ENCODE measurements around the gene GNL2. TPM values are rescaled to one million over a fixed set of nuclear protein-coding genes. Genes with fewer than 3 reads are reported as not detected.
"Not testable (repeated sequence)": the region's sequence is repeated elsewhere in the genome, so short reads cannot be mapped to it uniquely, and the experiment has no call there.

Gene GNL2
- total and polyA plus RNA-seq, 2 experiments from 2014 or later: 39.3 to 65.4 TPM

DNA sequence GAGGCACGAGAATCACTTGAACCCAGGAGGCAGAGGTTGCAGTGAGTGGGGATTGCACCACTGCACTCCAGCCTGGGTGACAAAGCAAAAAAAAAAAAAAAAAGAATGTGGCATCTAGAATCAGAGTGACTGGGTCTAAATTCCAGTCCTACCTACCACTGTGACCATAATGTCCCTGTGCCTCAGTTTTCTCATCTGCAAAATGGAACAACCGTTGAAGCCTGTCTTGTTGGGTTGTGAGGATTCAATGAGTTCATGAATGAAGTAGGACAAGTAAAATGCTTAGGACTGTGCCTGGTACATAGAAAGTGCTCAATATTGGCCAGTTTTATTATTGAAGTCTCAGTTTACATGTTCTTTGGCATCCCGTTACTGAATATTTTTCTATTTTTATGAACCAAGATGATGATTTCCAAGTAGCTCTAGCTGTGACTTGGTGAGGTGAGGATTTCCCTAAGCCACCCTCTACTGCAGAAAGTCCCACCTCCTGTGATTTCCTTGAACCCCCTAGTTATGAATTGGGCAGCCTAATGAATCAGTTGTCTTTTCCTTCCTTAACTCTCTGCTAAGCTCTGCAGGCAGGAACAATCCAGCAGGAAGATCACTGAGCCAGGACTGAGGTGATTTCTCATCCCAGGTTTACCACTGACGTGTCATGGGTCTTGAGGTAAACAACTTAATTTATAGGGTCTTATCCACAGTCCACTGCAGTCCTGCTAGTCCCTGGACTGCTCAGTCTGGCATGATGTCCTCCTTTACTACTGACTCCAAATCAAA lies 62.2 kb downstream of the GNL2 start:
- DNase-seq: no peak
- no peak overlapping the region for H3K4me2 ChIP-seq (ENCODE audit: unreplicated experiment)
- H3K4me3 ChIP-seq: no peak overlapping the region
- H3K9me2 ChIP-seq (ENCODE audit: insufficient read depth): no peaks in the 10 kb centered on the region
- TF ChIP-seq EZH2 (IDR thresholded peaks at IDR 0.05; ENCODE audit: insufficient read depth, poor library complexity, severe bottlenecking): no peak
- no peak for TF ChIP-seq EZH2phosphoT487 (IDR thresholded peaks at IDR 0.05; ENCODE audit: insufficient read depth, low read depth)
- H3K27me3 ChIP-seq (replicated peaks; ENCODE audit: insufficient read depth): no peaks in the 10 kb centered on the region
- H3K27ac ChIP-seq: peak overlapping the region; percentile 85
- peaks cover 36% of the 10 kb centered on the region for H3K79me2 ChIP-seq (ENCODE audit: insufficient read depth)
- H3K9me3 ChIP-seq (ENCODE audit: low read depth): no peaks in the 10 kb centered on the region
- H4K20me1 ChIP-seq (ENCODE audit: insufficient read depth): no peaks in the 10 kb centered on the region
- peaks cover 16% of the 10 kb centered on the region for H3K36me3 ChIP-seq (ENCODE audit: low read depth)
- peaks cover 32% of the 10 kb centered on the region for H3F3A ChIP-seq (ENCODE audit: insufficient read depth)
- 95 to 98% methylated on average over 4 of the region's 4 CpGs for WGBS, 2 experiments (ENCODE audit: low coverage in 1 of 2, low lambda C conversion rate in 2 of 2, missing lambda C conversion rate in 2 of 2)
- in situ Hi-C loops (cut with MboI): no loop called here
- no peak overlapping the region for H2AFZ ChIP-seq
- H3K4me1 ChIP-seq (ENCODE audit: insufficient read depth): peaks cover 19% of the 10 kb centered on the region
- H3K9ac ChIP-seq: peak overlapping the region; percentile 34; the same call in 1 of the 2 replicates

DNA sequence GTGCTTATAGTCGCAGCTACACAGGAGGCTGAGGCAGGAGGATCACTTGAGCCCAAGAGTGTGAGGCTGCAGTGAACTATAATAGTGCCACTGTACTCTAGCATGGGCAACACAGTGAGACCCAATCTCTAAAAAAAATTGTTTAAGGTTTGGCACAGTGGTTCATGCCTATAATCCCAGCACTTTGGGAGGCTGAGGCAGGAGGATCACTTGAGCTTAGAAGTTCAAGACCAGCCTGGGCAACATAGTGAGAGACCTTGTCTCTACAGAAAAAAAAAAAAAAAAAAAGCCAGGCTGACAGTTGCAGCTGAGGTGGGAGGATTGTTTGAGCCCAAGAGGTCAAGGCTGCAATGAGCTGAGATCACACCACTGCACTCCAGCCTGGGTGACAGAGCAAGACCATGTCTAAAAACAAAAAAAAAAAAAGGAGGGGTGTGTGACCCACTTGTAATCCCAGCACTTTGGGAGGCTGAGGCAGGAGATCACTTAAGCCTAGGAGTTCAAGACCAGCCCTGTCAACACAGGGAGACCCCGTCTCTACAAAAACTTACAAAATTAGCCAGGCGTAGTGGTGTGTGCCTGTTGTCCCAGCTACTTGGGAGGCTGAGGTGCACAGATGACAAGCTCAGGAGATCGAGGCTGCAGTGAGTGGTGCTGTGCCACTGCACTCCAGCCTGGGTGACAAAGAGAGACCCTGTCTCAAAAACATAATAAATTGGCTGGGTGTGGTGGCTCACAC lies 63.1 kb downstream of the GNL2 start:
- peaks cover 31% of the 10 kb centered on the region for H3K79me2 ChIP-seq (ENCODE audit: insufficient read depth)
- H3K27ac ChIP-seq; H3K9ac ChIP-seq; H3K9me2 ChIP-seq (ENCODE audit: insufficient read depth); DNase-seq; H3K9me3 ChIP-seq (ENCODE audit: low read depth); H3K4me2 ChIP-seq (ENCODE audit: unreplicated experiment); H3K27me3 ChIP-seq (replicated peaks; ENCODE audit: insufficient read depth); H2AFZ ChIP-seq; H4K20me1 ChIP-seq (ENCODE audit: insufficient read depth); H3K4me3 ChIP-seq; in situ Hi-C loops (cut with MboI): not testable (repeated sequence)
- WGBS, 2 experiments (ENCODE audit: low coverage in 1 of 2, low lambda C conversion rate in 2 of 2, missing lambda C conversion rate in 2 of 2): 93 to 94% methylated on average over 4 of the region's 4 CpGs
- H3K36me3 ChIP-seq (ENCODE audit: low read depth): peaks cover 11% of the 10 kb centered on the region
- H3K4me1 ChIP-seq (ENCODE audit: insufficient read depth): peaks cover 19% of the 10 kb centered on the region
- H3F3A ChIP-seq (ENCODE audit: insufficient read depth): peaks cover 29% of the 10 kb centered on the region

DNA sequence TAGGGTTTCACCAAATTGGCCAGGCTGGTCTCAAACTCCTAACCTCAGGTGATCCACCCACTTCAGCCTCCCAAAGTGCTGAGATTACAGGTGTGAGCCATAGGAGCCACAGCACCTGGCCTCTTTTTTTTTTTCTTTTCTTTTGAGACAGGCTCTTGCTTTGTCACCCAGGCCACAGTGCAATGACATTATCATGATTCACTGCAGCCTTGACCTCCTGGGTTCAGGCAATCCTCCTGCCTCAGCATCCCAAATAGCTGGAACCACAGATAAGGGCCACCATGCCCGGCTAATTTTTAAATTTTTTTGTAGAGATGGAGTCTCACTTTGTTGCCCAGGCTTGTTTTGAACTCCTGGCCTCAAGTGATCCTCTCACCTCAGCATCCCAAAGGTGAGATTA lies 65.8 kb downstream of the GNL2 start:
- H3K36me3 ChIP-seq (ENCODE audit: low read depth); H3K9me2 ChIP-seq (ENCODE audit: insufficient read depth); H3K4me3 ChIP-seq; H2AFZ ChIP-seq; H3K9ac ChIP-seq; H3K79me2 ChIP-seq (ENCODE audit: insufficient read depth); H3K9me3 ChIP-seq (ENCODE audit: low read depth); DNase-seq; in situ Hi-C loops (cut with MboI); H4K20me1 ChIP-seq (ENCODE audit: insufficient read depth); H3K27ac ChIP-seq; H3K4me2 ChIP-seq (ENCODE audit: unreplicated experiment); H3K27me3 ChIP-seq (replicated peaks; ENCODE audit: insufficient read depth): not testable (repeated sequence)
- peaks cover 12% of the 10 kb centered on the region for H3F3A ChIP-seq (ENCODE audit: insufficient read depth)
- 97 to 100% methylated on average over 1 of the region's 1 CpG for WGBS, 2 experiments (ENCODE audit: low coverage in 1 of 2, low lambda C conversion rate in 2 of 2, missing lambda C conversion rate in 2 of 2)
- H3K4me1 ChIP-seq (ENCODE audit: insufficient read depth): peaks cover 15% of the 10 kb centered on the region

DNA sequence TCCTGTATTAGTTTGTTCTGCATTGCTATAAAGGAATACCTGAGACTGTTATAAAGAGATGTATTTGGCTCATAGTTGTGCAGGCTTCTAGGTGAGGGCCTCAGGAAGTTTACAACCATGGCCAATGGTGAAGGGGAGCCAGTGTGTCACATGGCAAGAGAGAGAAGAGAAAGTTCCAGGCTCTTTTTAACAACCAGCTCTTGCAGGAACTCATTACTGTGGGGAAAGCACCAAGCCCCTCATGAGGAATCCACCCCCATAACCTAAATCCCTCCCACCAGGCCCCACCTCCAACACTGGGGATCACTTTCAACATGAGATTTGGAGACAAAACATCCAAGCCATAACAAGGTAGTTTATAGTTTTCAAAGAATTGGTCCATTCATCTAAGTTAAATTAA lies 76.1 kb downstream of the GNL2 start:
- Histone ChIP-seq H3K27me3 (replicated peaks; ENCODE audit: insufficient read depth) (no peaks in the 10 kb centered on the region), H3K9me3 (ENCODE audit: low read depth) (no peaks in the 10 kb centered on the region), H3K9ac (no peak overlapping the region), H3K36me3 (ENCODE audit: low read depth) (no peaks in the 10 kb centered on the region), H3K4me3 (no peak overlapping the region), H3K4me1 (ENCODE audit: insufficient read depth) (0 out of 2 replicates have a peak, but pooled peaks cover 4% of the 10 kb centered on the region), H3K9me2 (ENCODE audit: insufficient read depth) (no peaks in the 10 kb centered on the region), H4K20me1 (ENCODE audit: insufficient read depth) (no peaks in the 10 kb centered on the region), H3K27ac (no peak overlapping the region), H2AFZ (no peak overlapping the region), H3K4me2 (ENCODE audit: unreplicated experiment) (no peak overlapping the region), H3K79me2 (ENCODE audit: insufficient read depth) (no peaks in the 10 kb centered on the region), H3F3A (ENCODE audit: insufficient read depth) (peaks cover 9% of the 10 kb centered on the region)
- in situ Hi-C loops (cut with MboI): no loop called here
- no peak for TF ChIP-seq EZH2phosphoT487 (IDR thresholded peaks at IDR 0.05; ENCODE audit: insufficient read depth, low read depth)
- no peak for TF ChIP-seq EZH2 (IDR thresholded peaks at IDR 0.05; ENCODE audit: insufficient read depth, poor library complexity, severe bottlenecking)
- DNase-seq: no peak

DNA sequence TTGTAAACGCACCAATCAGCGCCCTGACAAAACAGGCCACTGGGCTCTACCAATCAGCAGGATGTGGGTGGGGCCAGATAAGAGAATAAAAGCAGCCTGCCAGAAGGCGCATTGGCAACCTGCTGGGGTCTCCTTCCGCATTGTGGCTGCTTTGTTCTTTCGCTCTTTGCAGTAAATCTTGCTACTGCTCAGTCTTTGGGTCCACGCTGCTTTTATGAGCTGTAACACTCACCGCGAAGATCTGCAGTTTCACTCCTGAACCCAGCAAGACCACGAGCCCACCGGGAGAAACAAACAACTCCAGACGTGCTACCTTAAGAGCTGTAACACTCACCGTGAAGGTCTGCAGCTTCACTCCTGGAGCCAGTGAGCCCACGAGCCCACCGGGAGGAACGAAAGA lies 76.8 kb downstream of the GNL2 start:
- H2AFZ ChIP-seq; H3F3A ChIP-seq (ENCODE audit: insufficient read depth); H3K79me2 ChIP-seq (ENCODE audit: insufficient read depth); H3K36me3 ChIP-seq (ENCODE audit: low read depth); DNase-seq; H4K20me1 ChIP-seq (ENCODE audit: insufficient read depth); H3K4me2 ChIP-seq (ENCODE audit: unreplicated experiment); H3K27ac ChIP-seq; H3K4me1 ChIP-seq (ENCODE audit: insufficient read depth); H3K9ac ChIP-seq; H3K9me2 ChIP-seq (ENCODE audit: insufficient read depth); H3K27me3 ChIP-seq (replicated peaks; ENCODE audit: insufficient read depth); H3K9me3 ChIP-seq (ENCODE audit: low read depth); H3K4me3 ChIP-seq; in situ Hi-C loops (cut with MboI): not testable (repeated sequence)
- 68 to 69% methylated on average over 15 of the region's 15 CpGs for WGBS, 2 experiments (ENCODE audit: low coverage in 1 of 2, low lambda C conversion rate in 2 of 2, missing lambda C conversion rate in 2 of 2)

DNA sequence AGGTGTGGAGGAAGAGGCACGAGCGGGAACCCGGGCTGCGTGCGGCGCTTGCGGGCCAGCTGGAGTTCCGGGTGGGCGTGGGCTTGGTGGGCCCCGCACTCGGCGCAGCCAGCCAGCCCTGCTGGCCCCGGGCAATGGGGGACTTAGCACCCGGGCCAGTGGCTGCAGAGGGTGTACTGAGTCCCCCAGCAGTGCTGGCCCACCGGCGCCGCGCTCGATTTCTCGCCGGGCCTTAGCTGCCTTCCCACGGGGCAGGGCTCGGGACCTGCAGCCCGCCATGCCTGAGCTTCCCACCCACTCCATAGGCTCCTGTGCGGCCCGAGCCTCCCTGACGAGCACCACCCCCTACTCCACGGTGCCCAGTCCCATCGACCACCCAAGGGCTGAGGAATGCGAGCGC lies 77.5 kb downstream of the GNL2 start:
- H3F3A ChIP-seq (ENCODE audit: insufficient read depth); H3K9ac ChIP-seq; H3K9me3 ChIP-seq (ENCODE audit: low read depth); H3K4me1 ChIP-seq (ENCODE audit: insufficient read depth); H3K9me2 ChIP-seq (ENCODE audit: insufficient read depth); H2AFZ ChIP-seq; DNase-seq; H3K4me2 ChIP-seq (ENCODE audit: unreplicated experiment); H3K36me3 ChIP-seq (ENCODE audit: low read depth); H3K4me3 ChIP-seq; H4K20me1 ChIP-seq (ENCODE audit: insufficient read depth); H3K27ac ChIP-seq; in situ Hi-C loops (cut with MboI); H3K27me3 ChIP-seq (replicated peaks; ENCODE audit: insufficient read depth): not testable (repeated sequence)
- peaks cover 12% of the 10 kb centered on the region for H3K79me2 ChIP-seq (ENCODE audit: insufficient read depth)
- 91% methylated on average over 11 to 30 of the region's 31 CpGs for WGBS, 2 experiments (ENCODE audit: low coverage in 1 of 2, low lambda C conversion rate in 2 of 2, missing lambda C conversion rate in 2 of 2)

All from GM23248 (cell line).